BE2C (cell line): ENCODE measurements around the gene HPCAL1.

ENCODE experiments used
- DNase-seq: peaks from one replicate; pipeline ENCODE4 v3.0.0-alpha.2; 2020
- H3K27me3 ChIP-seq: fragments of 250-450 bp; sonication (Bioruptor Pico); 2 replicates; pipeline ENCODE4 v1.5.1; 2020; ENCODE audit warnings: mild to moderate bottlenecking
- H3K36me3 ChIP-seq: fragments of 250-450 bp; sonication (Bioruptor Pico); 2 replicates; pipeline ENCODE4 v1.5.1; 2020; ENCODE audit warnings: mild to moderate bottlenecking
- H3K4me1 ChIP-seq: fragments of 250-450 bp; sonication (Bioruptor Pico); 2 replicates; pipeline ENCODE4 v1.5.1; 2020
- H3K4me3 ChIP-seq: 2 replicates; pipeline ENCODE4 v1.5.1; 2011; ENCODE audit warnings: low read depth, low read length
- H3K9me3 ChIP-seq: fragments of 250-450 bp; sonication (Bioruptor Pico); 2 replicates; pipeline ENCODE4 v1.5.1; 2020
- CTCF ChIP-seq: IDR thresholded peaks from 2 replicates; pipeline ENCODE4 v1.5.1; 2012; ENCODE audit warnings: mild to moderate bottlenecking, low read depth, low read length

HPCAL1 gene

DNA sequence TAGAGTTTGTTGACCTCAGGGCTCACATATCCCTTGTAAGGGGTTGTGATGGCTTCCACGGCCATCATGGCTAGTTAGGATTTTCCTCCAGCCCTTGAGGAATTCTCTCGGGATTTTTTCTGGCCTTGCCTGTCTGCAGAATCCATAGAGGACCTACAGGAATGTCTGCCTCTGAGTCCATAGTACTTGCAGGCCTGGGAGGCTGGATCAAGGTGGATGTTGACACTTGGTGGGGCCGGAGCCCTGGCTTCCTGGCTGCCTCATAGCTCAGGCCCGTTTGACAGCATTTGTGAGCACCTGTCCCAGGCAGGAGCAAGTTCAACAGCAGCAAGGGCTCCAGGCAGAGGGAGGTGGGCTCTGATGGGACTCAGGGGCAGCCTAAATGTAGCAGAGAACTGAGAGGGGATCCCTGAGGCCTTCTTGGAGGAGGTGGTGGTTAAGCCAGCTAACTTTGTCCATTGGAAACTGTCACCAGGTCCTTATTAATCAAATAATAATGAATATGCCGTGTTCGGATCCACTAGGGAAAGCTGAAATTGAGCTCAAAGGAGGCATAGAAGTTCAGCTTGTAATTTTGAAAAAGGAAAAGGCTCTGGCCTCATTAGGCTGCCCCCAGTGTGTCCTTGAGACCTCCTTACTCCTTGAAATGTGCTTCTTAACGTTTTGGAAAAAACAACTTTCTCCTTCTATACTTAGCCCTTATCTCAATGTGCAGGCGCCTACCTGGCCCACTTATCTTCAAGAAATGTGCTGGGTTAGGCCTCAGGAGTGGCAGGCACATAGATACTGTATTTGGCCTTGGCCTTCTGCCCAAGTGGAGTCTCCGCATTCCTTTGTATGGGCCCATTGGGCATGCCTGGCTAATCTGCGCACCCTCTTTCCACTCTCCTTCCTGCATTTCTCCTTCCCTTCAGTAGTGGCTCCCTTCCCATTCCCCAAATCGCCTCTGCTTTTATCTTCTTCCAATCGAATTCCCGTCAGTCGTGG, 66.9 kb downstream of the HPCAL1 start:
- H3K27me3 ChIP-seq = no peaks in the 10 kb centered on the region
- peaks cover 16% of the 10 kb centered on the region for H3K4me1 ChIP-seq
- H3K4me3 ChIP-seq = no peak overlapping the region
- no peak for TF ChIP-seq CTCF
- H3K9me3 ChIP-seq = no peaks in the 10 kb centered on the region
- H3K36me3 ChIP-seq = peaks cover 8% of the 10 kb centered on the region; the same call in 1 of the 2 replicates
- no peak for DNase-seq

DNA sequence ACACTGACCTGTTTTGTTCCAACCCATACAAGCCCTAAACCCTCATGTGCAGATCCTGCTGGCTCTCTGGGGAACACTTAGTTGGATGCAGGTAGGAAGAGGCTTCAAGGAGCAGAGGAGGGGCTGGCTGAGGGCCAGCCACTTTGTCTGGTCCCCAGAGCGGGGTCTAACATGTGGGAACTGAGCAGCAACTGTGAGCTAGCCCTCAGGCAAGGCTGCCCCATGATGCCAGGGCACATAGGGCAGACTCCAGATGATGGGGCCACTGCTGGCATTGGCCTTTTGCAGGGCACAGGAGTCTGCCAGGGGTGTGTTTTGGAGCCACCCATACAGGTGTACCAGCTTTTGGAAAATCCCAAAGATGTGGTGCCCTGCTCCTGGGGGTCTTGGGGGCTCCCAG, 67.7 kb downstream of the HPCAL1 start:
- H3K4me1 ChIP-seq = peaks cover 16% of the 10 kb centered on the region

DNA sequence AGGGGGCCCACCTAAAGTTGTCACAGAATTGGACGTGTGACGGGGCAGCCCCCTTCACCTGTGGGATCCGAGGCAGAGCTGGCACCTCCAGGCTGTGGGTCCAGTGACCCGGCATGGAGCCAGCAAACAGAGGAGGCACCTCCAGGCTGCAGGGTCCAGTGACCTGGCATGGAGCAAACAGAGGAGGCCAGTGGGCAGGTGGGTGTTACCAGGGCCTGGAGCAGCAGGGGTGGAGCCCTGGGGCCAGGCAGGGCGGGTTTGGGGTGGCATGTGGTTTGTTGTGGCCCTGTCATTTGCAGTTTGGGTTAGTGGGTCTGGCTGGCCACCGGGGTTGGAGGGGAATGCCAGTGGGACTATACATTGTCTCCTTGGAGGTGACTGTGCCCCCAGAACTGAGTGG, 68.2 kb downstream of the HPCAL1 start:
- TF ChIP-seq CTCF = no peak
- peaks cover 16% of the 10 kb centered on the region for H3K4me1 ChIP-seq
- H3K36me3 ChIP-seq = peaks cover 8% of the 10 kb centered on the region; the same call in 1 of the 2 replicates
- no peaks in the 10 kb centered on the region for H3K9me3 ChIP-seq
- no peak for DNase-seq
- H3K27me3 ChIP-seq = no peaks in the 10 kb centered on the region
- H3K4me3 ChIP-seq = no peak overlapping the region

More for the DNA sequence above, 67.7 kb downstream of the HPCAL1 start:
- Histone ChIP-seq H3K4me3 (no peak overlapping the region), H3K36me3 (peaks cover 8% of the 10 kb centered on the region; the same call in 1 of the 2 replicates), H3K27me3 (no peaks in the 10 kb centered on the region), H3K9me3 (no peaks in the 10 kb centered on the region)
- TF ChIP-seq CTCF = no peak
- DNase-seq = no peak

DNA sequence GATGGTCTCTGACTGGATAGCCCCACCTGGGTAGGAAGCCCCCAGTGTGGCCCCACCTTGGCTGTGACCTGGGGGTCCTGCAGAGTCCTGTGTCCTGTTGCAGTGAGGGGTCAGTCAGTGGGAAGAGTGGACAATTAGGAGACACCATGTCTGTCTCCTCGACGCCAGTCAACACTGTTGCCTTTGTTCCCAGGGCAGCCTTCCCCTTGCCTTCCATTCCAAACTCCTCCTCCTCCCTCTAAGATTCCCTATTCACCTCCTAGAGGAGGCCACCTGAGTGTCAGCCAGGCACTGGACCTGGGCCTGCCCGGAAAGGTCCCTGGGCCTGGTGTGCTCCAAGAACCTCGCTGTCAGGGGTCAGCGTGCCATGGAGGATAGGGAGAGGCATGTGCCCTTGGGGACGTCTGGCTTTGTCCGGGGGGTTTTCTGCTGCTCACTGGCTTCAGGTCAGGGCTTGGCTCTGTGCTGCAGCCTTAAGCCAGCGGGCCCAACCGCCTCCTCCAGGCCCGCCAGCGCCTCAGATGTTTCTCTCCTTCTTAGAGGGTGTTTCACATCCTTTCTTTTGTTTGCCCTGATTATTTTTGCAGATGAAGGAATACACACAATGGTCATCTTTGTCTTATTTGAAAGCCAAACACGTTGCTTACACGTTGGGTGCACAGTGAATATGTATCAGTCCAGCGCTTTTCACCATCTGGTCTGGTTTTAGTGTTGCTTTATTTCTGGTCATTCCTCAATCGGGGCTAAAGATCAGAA, 68.9 kb downstream of the HPCAL1 start:
- no peak overlapping the region for H3K4me3 ChIP-seq
- H3K36me3 ChIP-seq = peaks cover 8% of the 10 kb centered on the region; the same call in 1 of the 2 replicates
- peaks cover 16% of the 10 kb centered on the region for H3K4me1 ChIP-seq
- no peak for TF ChIP-seq CTCF
- no peaks in the 10 kb centered on the region for H3K27me3 ChIP-seq
- no peak for DNase-seq
- no peaks in the 10 kb centered on the region for H3K9me3 ChIP-seq

DNA sequence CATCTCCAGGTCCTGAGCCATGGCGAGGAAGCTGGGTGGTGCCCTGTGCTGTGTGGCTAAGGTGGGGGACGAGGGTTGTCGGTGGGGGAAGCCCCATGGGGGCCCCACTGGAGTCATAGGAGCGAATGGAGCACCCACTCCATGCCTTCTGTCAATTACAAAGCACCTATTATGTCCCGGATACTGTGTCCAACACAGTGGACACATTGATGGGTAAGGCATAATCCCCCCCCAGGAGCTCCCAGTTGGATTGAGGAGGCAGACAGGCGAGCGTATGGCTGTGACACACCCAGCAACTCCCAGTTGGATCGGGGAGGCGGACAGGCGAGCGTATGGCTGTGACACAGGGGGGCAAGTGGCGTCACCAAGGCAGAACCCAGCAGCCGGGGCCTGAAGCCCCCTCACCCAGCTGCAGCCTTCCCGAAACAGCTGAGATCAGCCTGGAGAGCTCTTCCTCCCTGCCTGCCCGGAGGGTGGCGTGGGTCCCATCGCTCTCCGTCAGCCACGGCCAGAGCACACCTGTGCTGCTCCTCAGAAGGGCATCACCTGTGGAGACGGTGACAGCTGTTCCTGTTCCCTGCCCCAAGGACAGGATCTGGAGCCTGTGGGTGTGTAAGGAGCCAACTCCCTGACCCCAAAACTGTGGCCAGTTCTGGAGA, 69.6 kb downstream of the HPCAL1 start:
- Histone ChIP-seq H3K9me3 (no peaks in the 10 kb centered on the region), H3K27me3 (no peaks in the 10 kb centered on the region), H3K4me1 (peaks cover 16% of the 10 kb centered on the region), H3K4me3 (no peak overlapping the region), H3K36me3 (peaks cover 8% of the 10 kb centered on the region; the same call in 1 of the 2 replicates)
- no peak for TF ChIP-seq CTCF
- DNase-seq = no peak
